ENCODE measurements around the gene UNKL.

- TF ChIP-seq, protein P1, sequence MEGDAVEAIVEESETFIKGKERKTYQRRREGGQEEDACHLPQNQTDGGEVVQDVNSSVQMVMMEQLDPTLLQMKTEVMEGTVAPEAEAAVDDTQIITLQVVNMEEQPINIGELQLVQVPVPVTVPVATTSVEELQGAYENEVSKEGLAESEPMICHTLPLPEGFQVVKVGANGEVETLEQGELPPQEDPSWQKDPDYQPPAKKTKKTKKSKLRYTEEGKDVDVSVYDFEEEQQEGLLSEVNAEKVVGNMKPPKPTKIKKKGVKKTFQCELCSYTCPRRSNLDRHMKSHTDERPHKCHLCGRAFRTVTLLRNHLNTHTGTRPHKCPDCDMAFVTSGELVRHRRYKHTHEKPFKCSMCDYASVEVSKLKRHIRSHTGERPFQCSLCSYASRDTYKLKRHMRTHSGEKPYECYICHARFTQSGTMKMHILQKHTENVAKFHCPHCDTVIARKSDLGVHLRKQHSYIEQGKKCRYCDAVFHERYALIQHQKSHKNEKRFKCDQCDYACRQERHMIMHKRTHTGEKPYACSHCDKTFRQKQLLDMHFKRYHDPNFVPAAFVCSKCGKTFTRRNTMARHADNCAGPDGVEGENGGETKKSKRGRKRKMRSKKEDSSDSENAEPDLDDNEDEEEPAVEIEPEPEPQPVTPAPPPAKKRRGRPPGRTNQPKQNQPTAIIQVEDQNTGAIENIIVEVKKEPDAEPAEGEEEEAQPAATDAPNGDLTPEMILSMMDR (IDR thresholded peaks at IDR 0.05): no peak
- TF ChIP-seq EZH2 (IDR thresholded peaks at IDR 0.05): no peak
Observed at GRCh38 chr16:1322407-1322806, 92.1 kb downstream of the UNKL start.

Data from neural progenitor cell (in vitro differentiated cells).